HepG2 (cell line): Measurements from ENCODE around the gene SLC25A48. TPM values are rescaled to one million over a fixed set of nuclear protein-coding genes. Genes with fewer than 3 reads are reported as not detected.
A peak's percentile ranks its signal among the peaks of the same experiment; 100 is the strongest.

Experiments used
- KLF6 ChIP-seq: IDR thresholded peaks from 2 replicates; pipeline ENCODE4 v1.8.0; 2016; ENCODE audit warnings: missing biosample characterization, missing genetic modification reagents
- KLF9 ChIP-seq: IDR thresholded peaks from 2 replicates; pipeline ENCODE4 v1.6.1; 2016; ENCODE audit warnings: low read depth
- RFX1 ChIP-seq: fragments of 450-650 bp; IDR thresholded peaks from 2 replicates; pipeline ENCODE4 v1.6.1; 2017
- RFXANK ChIP-seq: IDR thresholded peaks from 2 replicates; pipeline ENCODE4 v1.6.1; 2016
- SOX6 ChIP-seq, 2 experiments: fragments of 450-650 bp in 1 of 2; sonication (generic) in 1 of 2; formaldehyde crosslinking in 1 of 2; IDR thresholded peaks; 2 replicates each; pipeline versions ENCODE4 v1.4.0 to v1.6.1; 2017 to 2020; ENCODE audit warnings: antibody characterized with exemption in 1 of 2, mild to moderate bottlenecking in 1 of 2, missing genetic modification reagents in 1 of 2
- TCF7L2 ChIP-seq: IDR thresholded peaks from 2 replicates; pipeline ENCODE4 v1.6.1; 2011; ENCODE audit warnings: mild to moderate bottlenecking, low read depth, low read length, moderate library complexity
- TP53 ChIP-seq: sonication (generic); formaldehyde crosslinking; conservative IDR thresholded peaks from 2 replicates; pipeline ENCODE4 v1.4.0; 2020; ENCODE audit warnings: missing genetic modification reagents
- ZNF251 ChIP-seq: sonication (generic); formaldehyde crosslinking; IDR thresholded peaks from 2 replicates; pipeline ENCODE4 v1.9.0; 2021; ENCODE audit warnings: mild to moderate bottlenecking, missing genetic modification reagents
- ZNF337 ChIP-seq: sonication (generic); formaldehyde crosslinking; IDR thresholded peaks from 2 replicates; pipeline ENCODE4 v1.5.1; 2020; ENCODE audit warnings: missing genetic modification reagents, low read depth, mild to moderate bottlenecking, borderline replicate concordance
- ZNF350 ChIP-seq: sonication (generic); formaldehyde crosslinking; IDR thresholded peaks from 2 replicates; pipeline ENCODE4 v1.4.0; 2020; ENCODE audit warnings: mild to moderate bottlenecking, low read depth, missing genetic modification reagents, borderline replicate concordance
- ZNF468 ChIP-seq: sonication (generic); formaldehyde crosslinking; IDR thresholded peaks from 2 replicates; pipeline ENCODE4 v1.8.0; 2022; ENCODE audit warnings: mild to moderate bottlenecking, moderate library complexity, missing genetic modification reagents
- ZNF891 ChIP-seq: sonication (generic); formaldehyde crosslinking; IDR thresholded peaks from 2 replicates; pipeline ENCODE4 v1.5.0; 2020; ENCODE audit warnings: mild to moderate bottlenecking, missing genetic modification reagents
- polyA plus RNA-seq, 8 experiments: library from polyadenylated mRNA; depleted of rRNA in 3 of 8; stranded (reverse) in 7 of 8; unstranded in 1 of 8; fragments of >200 nt; fragmentation: Illumina TruSeq in 4 of 8; extraction: Trizol in 4 of 8; gene quantifications; 2 replicates each; pipeline versions ENCODE4 v1.2.1 to v1.2.3, GENCODE V29; 2011 to 2016; ENCODE audit warnings: low read depth in 4 of 8, missing spikeins in 1 of 8, mixed read lengths in 1 of 8; ENCODE audit not compliant: insufficient read depth in 1 of 8
- total RNA-seq, 5 experiments: library from RNA; depleted of rRNA; stranded (reverse); fragments of >200 nt; fragmentation: Illumina TruSeq; extraction: Trizol; gene quantifications; 2 replicates each; pipeline ENCODE4 v1.2.3, GENCODE V29; 2016; ENCODE audit warnings: low read depth in 1 of 5
- TF ChIP-seq, protein P1 (sequence below), 2 experiments: sonication (generic) in 1 of 2; formaldehyde crosslinking in 1 of 2; IDR thresholded peaks; 2 replicates each; pipeline versions ENCODE4 v1.4.0 to v1.6.1; 2018 to 2020; ENCODE audit warnings: missing genetic modification reagents in 2 of 2, borderline replicate concordance in 1 of 2, low read depth in 1 of 2, mild to moderate bottlenecking in 1 of 2, missing biosample characterization in 1 of 2
- TF ChIP-seq, protein P2 (sequence below): IDR thresholded peaks from 2 replicates; pipeline ENCODE4 v1.6.1; 2016; ENCODE audit warnings: low read depth
- TF ChIP-seq, protein P3 (sequence below): sonication (generic); formaldehyde crosslinking; conservative IDR thresholded peaks from 2 replicates; pipeline ENCODE4 v1.4.0; 2020; ENCODE audit warnings: mild to moderate bottlenecking, missing genetic modification reagents, moderate library complexity
- TF ChIP-seq, protein P4 (sequence below): sonication (generic); formaldehyde crosslinking; IDR thresholded peaks from 2 replicates; pipeline ENCODE4 v1.8.0; 2022; ENCODE audit warnings: mild to moderate bottlenecking, missing genetic modification reagents
- TF ChIP-seq, protein P5 (sequence below): sonication (generic); formaldehyde crosslinking; conservative IDR thresholded peaks from 2 replicates; pipeline ENCODE4 v1.8.0; 2022; ENCODE audit warnings: mild to moderate bottlenecking, moderate library complexity, missing genetic modification reagents
- TF ChIP-seq, protein P6 (sequence below): IDR thresholded peaks from 2 replicates; pipeline ENCODE4 v1.6.1; 2016; ENCODE audit warnings: missing compliant biosample characterization, missing genetic modification reagents, borderline replicate concordance

Gene SLC25A48
- total and polyA plus RNA-seq, 2 of the 13 experiments (the other 11 are each of a cell fraction or from before 2014, with no cell fraction given), result 0.17 to 4.5 TPM

DNA sequence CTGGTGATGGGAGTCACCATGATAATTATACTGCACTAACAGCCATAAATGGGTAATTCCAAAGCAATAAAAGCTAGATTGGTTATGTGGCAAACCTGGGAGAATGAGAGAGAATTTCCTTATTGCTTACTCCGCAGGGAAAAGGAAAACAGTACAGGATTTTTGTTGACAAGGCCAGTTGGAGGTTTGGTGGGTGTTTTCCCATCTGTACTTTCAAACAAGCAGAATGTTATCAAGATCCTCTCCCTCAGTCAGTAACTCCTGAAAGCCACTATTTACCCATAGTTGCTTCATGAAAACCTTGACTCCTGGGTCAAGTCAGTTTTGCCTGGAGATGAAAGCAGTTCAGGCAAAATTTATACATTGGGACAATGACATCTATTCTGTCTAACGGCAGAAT lies 34.8 kb downstream of the SLC25A48 start (continued):
- no peak for TF ChIP-seq RFXANK (CRISPR knock-in tag)
- TF ChIP-seq, protein P1, sequence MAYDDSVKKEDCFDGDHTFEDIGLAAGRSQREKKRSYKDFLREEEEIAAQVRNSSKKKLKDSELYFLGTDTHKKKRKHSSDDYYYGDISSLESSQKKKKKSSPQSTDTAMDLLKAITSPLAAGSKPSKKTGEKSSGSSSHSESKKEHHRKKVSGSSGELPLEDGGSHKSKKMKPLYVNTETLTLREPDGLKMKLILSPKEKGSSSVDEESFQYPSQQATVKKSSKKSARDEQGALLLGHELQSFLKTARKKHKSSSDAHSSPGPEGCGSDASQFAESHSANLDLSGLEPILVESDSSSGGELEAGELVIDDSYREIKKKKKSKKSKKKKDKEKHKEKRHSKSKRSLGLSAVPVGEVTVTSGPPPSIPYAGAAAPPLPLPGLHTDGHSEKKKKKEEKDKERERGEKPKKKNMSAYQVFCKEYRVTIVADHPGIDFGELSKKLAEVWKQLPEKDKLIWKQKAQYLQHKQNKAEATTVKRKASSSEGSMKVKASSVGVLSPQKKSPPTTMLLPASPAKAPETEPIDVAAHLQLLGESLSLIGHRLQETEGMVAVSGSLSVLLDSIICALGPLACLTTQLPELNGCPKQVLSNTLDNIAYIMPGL (CRISPR knock-in tag; IDR thresholded peaks at IDR 0.05; ENCODE audit: borderline replicate concordance in 1 of 2, low read depth in 1 of 2), result no peak
- TF ChIP-seq, protein P2, sequence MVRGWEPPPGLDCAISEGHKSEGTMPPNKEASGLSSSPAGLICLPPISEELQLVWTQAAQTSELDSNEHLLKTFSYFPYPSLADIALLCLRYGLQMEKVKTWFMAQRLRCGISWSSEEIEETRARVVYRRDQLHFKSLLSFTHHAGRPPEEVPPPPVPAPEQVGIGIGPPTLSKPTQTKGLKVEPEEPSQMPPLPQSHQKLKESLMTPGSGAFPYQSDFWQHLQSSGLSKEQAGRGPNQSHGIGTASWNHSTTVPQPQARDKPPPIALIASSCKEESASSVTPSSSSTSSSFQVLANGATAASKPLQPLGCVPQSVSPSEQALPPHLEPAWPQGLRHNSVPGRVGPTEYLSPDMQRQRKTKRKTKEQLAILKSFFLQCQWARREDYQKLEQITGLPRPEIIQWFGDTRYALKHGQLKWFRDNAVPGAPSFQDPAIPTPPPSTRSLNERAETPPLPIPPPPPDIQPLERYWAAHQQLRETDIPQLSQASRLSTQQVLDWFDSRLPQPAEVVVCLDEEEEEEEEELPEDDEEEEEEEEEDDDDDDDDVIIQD (CRISPR knock-in tag), result no peak
- TF ChIP-seq, protein P3, sequence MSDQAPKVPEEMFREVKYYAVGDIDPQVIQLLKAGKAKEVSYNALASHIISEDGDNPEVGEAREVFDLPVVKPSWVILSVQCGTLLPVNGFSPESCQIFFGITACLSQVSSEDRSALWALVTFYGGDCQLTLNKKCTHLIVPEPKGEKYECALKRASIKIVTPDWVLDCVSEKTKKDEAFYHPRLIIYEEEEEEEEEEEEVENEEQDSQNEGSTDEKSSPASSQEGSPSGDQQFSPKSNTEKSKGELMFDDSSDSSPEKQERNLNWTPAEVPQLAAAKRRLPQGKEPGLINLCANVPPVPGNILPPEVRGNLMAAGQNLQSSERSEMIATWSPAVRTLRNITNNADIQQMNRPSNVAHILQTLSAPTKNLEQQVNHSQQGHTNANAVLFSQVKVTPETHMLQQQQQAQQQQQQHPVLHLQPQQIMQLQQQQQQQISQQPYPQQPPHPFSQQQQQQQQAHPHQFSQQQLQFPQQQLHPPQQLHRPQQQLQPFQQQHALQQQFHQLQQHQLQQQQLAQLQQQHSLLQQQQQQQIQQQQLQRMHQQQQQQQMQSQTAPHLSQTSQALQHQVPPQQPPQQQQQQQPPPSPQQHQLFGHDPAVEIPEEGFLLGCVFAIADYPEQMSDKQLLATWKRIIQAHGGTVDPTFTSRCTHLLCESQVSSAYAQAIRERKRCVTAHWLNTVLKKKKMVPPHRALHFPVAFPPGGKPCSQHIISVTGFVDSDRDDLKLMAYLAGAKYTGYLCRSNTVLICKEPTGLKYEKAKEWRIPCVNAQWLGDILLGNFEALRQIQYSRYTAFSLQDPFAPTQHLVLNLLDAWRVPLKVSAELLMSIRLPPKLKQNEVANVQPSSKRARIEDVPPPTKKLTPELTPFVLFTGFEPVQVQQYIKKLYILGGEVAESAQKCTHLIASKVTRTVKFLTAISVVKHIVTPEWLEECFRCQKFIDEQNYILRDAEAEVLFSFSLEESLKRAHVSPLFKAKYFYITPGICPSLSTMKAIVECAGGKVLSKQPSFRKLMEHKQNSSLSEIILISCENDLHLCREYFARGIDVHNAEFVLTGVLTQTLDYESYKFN (CRISPR knock-in tag), result no peak
- TF ChIP-seq, protein P4, sequence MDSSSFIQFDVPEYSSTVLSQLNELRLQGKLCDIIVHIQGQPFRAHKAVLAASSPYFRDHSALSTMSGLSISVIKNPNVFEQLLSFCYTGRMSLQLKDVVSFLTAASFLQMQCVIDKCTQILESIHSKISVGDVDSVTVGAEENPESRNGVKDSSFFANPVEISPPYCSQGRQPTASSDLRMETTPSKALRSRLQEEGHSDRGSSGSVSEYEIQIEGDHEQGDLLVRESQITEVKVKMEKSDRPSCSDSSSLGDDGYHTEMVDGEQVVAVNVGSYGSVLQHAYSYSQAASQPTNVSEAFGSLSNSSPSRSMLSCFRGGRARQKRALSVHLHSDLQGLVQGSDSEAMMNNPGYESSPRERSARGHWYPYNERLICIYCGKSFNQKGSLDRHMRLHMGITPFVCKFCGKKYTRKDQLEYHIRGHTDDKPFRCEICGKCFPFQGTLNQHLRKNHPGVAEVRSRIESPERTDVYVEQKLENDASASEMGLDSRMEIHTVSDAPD (CRISPR knock-in tag), result no peak
- no peak for TF ChIP-seq ZNF891 (CRISPR knock-in tag)
- TF ChIP-seq, protein P5, sequence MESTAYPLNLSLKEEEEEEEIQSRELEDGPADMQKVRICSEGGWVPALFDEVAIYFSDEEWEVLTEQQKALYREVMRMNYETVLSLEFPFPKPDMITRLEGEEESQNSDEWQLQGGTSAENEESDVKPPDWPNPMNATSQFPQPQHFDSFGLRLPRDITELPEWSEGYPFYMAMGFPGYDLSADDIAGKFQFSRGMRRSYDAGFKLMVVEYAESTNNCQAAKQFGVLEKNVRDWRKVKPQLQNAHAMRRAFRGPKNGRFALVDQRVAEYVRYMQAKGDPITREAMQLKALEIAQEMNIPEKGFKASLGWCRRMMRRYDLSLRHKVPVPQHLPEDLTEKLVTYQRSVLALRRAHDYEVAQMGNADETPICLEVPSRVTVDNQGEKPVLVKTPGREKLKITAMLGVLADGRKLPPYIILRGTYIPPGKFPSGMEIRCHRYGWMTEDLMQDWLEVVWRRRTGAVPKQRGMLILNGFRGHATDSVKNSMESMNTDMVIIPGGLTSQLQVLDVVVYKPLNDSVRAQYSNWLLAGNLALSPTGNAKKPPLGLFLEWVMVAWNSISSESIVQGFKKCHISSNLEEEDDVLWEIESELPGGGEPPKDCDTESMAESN (CRISPR knock-in tag), result no peak
- no peak for TF ChIP-seq RFX1
- no peak for TF ChIP-seq ZNF337 (CRISPR knock-in tag)
- no peak for TF ChIP-seq ZNF350 (CRISPR knock-in tag)
- TF ChIP-seq KLF6 (CRISPR knock-in tag), result no peak
- TF ChIP-seq, protein P6, sequence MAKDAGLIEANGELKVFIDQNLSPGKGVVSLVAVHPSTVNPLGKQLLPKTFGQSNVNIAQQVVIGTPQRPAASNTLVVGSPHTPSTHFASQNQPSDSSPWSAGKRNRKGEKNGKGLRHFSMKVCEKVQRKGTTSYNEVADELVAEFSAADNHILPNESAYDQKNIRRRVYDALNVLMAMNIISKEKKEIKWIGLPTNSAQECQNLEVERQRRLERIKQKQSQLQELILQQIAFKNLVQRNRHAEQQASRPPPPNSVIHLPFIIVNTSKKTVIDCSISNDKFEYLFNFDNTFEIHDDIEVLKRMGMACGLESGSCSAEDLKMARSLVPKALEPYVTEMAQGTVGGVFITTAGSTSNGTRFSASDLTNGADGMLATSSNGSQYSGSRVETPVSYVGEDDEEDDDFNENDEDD (CRISPR knock-in tag), result no peak
- peak; percentile 58; the same call in 1 of the 2 replicates for TF ChIP-seq TCF7L2
- TF ChIP-seq SOX6 (IDR thresholded peaks at IDR 0.05), result no peak
- TF ChIP-seq SOX6 (CRISPR knock-in tag; IDR thresholded peaks at IDR 0.05), result peak; percentile 66
- no peak for TF ChIP-seq TP53
- no peak for TF ChIP-seq ZNF251 (CRISPR knock-in tag)
- TF ChIP-seq KLF9 (CRISPR knock-in tag), result no peak
- no peak for TF ChIP-seq ZNF468 (CRISPR knock-in tag)
